Mucosa of stomach (tissue), 1 donor: Measurements from ENCODE around the gene PLET1.
A peak's percentile ranks its signal among the peaks of the same experiment; 100 is the strongest.

ENCODE experiments used
- H3K27me3 ChIP-seq: one replicate; pipeline ENCODE4 v1.7.0; 2013; ENCODE audit warnings: mild to moderate bottlenecking, low read length; ENCODE audit not compliant: control insufficient read depth, insufficient read depth
- H3K36me3 ChIP-seq: one replicate; pipeline ENCODE4 v1.7.0; 2013; ENCODE audit warnings: low read length; ENCODE audit not compliant: control insufficient read depth, insufficient read depth
- H3K4me1 ChIP-seq: one replicate; pipeline ENCODE4 v1.7.0; 2013; ENCODE audit warnings: mild to moderate bottlenecking, low read length; ENCODE audit not compliant: control insufficient read depth, insufficient read depth
- H3K4me3 ChIP-seq: one replicate; pipeline ENCODE4 v1.7.0; 2013; ENCODE audit warnings: low read length
- H3K9ac ChIP-seq: one replicate; pipeline ENCODE4 v1.7.0; 2013; ENCODE audit warnings: mild to moderate bottlenecking, low read length, moderate library complexity
- H3K9me3 ChIP-seq: one replicate; pipeline ENCODE4 v1.7.0; 2013; ENCODE audit warnings: mild to moderate bottlenecking, low read length, moderate library complexity; ENCODE audit not compliant: control insufficient read depth
- donor health status: Pancreatic carcinoma.

The PLET1 gene

DNA sequence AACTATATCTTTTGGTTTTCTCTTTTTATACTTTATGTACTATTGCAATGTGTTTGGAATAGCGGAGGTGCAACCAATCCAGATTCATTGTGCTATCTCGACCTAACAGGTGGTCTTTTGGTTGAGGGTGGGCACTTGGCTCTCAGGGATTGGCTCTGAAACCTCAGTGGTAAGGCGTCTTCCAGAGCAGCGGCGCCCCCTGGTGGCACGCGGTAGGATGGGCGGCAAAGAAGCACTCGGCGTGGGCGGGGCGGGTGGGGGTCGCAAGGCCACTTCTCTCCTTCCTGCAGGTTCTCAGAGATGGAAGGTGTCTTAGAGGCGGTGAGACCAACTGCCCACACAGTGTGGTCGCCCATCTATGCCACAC is 19.2 kb upstream of the PLET1 start:
- no peaks in the 10 kb centered on the region for H3K27me3 ChIP-seq
- no peaks in the 10 kb centered on the region for H3K9me3 ChIP-seq
- H3K4me3 ChIP-seq = peak overlapping the region; percentile 17
- H3K9ac ChIP-seq = no peak overlapping the region
- no peaks in the 10 kb centered on the region for H3K36me3 ChIP-seq
- H3K4me1 ChIP-seq = no peaks in the 10 kb centered on the region

DNA sequence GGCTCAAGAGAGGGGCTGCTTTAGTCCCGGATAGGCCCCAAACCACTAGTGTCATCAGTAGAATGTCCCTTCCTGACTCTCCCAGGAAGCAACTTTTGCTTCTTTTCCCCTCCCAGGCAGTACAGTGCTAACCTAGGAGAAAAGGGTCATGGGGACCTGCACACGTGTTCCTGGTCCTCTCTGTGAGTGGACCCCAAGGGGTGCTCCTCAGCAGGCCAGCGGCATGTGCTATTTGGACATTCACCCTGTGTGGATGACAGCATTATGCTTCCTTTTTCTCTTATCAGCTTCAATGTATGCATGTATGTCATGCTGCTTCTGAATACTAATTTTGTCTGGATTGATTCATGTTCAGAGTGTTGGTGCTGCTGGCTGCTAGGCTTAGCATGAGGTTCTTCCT is 18.1 kb upstream of the PLET1 start:
- Histone ChIP-seq H3K9ac (no peak overlapping the region), H3K27me3 (no peaks in the 10 kb centered on the region), H3K36me3 (no peaks in the 10 kb centered on the region), H3K4me3 (no peak overlapping the region), H3K9me3 (no peaks in the 10 kb centered on the region), H3K4me1 (no peaks in the 10 kb centered on the region)

- H3K27me3 ChIP-seq = no peaks in the 10 kb centered on the region
- no peaks in the 10 kb centered on the region for H3K36me3 ChIP-seq
These were observed 17.3 kb upstream of the PLET1 start for GRCh38 chr11:112277941-112278340.

DNA sequence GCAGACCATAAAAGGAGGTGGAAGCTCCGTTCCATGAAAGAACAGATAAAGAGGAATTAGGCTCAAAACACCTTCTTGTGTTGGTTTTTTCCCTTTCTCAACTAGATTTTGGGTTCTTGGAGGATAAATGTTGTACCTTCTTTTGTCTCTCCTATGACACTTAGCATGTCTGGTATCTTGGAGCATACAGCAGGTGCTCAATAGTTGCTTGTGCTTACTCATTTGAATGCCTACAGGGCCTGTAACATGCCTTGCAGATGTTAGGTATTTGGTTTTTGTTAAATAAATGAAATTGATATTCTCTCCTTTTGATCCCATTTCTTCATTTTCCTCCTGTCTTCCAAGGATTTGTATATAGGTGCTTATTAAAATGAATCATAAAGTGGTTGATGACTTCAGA is 16.4 kb upstream of the PLET1 start:
- Histone ChIP-seq H3K36me3 (no peaks in the 10 kb centered on the region), H3K4me3 (no peak overlapping the region), H3K4me1 (no peaks in the 10 kb centered on the region), H3K27me3 (no peaks in the 10 kb centered on the region), H3K9ac (no peak overlapping the region), H3K9me3 (no peaks in the 10 kb centered on the region)

More at GRCh38 chr11:112277941-112278340, 17.3 kb upstream of the PLET1 start:
- no peaks in the 10 kb centered on the region for H3K9me3 ChIP-seq
- H3K9ac ChIP-seq = no peak overlapping the region
- no peak overlapping the region for H3K4me3 ChIP-seq
- H3K4me1 ChIP-seq = no peaks in the 10 kb centered on the region

- Histone ChIP-seq H3K36me3 (no peaks in the 10 kb centered on the region), H3K4me3 (no peak overlapping the region), H3K9me3 (no peaks in the 10 kb centered on the region), H3K4me1 (peaks cover 6% of the 10 kb centered on the region), H3K9ac (no peak overlapping the region), H3K27me3 (no peaks in the 10 kb centered on the region)
These were observed 13.5 kb upstream of the PLET1 start for GRCh38 chr11:112274007-112274783.

GRCh38 chr11:112273066-112273465 is 12.4 kb upstream of the PLET1 start:
- Histone ChIP-seq H3K27me3 (no peaks in the 10 kb centered on the region), H3K4me3 (no peak overlapping the region), H3K4me1 (peaks cover 6% of the 10 kb centered on the region)

DNA sequence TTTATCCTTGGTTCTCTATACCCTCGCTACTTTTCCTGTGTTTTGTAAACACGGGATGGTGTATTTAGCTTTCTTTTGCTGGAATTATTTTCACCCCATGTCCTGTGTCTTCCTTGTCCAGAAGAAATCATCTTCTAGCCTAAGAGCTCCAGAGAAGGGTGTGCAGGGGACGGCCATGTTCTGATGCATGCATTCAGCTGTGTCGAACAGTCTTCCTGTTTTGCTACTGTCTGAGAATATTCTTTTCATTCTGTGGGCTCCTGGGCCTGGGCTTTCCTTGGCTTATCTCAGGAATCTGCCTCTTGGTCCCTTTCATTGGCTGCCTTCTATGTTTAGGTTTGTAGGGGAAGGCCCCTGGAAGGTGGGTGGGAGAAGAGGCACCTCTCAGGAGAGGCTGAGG is 10.6 kb upstream of the PLET1 start:
- Histone ChIP-seq H3K9ac (no peak overlapping the region), H3K4me3 (no peak overlapping the region), H3K9me3 (no peaks in the 10 kb centered on the region), H3K27me3 (no peaks in the 10 kb centered on the region), H3K4me1 (peaks cover 6% of the 10 kb centered on the region), H3K36me3 (no peaks in the 10 kb centered on the region)

More at GRCh38 chr11:112273066-112273465, 12.4 kb upstream of the PLET1 start:
- H3K36me3 ChIP-seq = no peaks in the 10 kb centered on the region
- H3K9me3 ChIP-seq = no peaks in the 10 kb centered on the region
- H3K9ac ChIP-seq = no peak overlapping the region

DNA sequence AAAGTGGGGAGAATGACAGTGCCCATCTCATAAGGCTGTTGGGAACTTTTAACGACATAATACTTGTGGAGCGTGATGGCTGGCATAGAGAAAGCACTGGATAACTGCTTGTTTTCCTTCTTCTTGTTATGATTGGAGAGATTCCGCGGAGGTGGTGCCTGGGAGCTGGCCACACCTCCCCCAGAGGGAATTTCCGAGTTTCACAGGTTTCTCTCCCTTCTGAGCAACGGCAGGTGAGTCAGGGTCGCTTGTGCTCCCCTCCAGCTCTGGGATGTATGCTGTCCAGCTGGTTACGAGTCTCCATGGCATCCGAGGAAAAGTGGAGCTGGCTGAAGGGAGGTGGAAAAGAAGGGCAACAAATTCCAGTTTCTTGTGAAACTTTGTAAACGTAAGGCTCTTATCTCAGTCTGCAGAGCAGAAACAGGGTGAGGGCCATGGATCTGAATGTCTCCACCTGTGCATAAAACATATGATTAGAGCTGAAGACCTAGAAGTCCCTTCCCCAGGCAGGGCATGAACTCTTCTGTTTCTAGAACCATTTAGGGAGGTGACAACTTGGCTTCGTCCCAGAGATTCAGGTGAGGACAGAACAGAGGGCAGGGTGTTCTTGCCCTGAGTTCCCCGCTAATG is 10.0 kb upstream of the PLET1 start:
- Histone ChIP-seq H3K9ac (no peak overlapping the region), H3K36me3 (no peaks in the 10 kb centered on the region), H3K4me3 (no peak overlapping the region), H3K4me1 (peaks cover 6% of the 10 kb centered on the region), H3K27me3 (no peaks in the 10 kb centered on the region), H3K9me3 (no peaks in the 10 kb centered on the region)

- no peaks in the 10 kb centered on the region for H3K36me3 ChIP-seq
- no peak overlapping the region for H3K4me3 ChIP-seq
- H3K4me1 ChIP-seq = peaks cover 6% of the 10 kb centered on the region
- no peaks in the 10 kb centered on the region for H3K9me3 ChIP-seq
- no peak overlapping the region for H3K9ac ChIP-seq
- no peaks in the 10 kb centered on the region for H3K27me3 ChIP-seq
These were observed 8.5 kb upstream of the PLET1 start for GRCh38 chr11:112269139-112269538.

GRCh38 chr11:112268406-112268805 is 7.7 kb upstream of the PLET1 start:
- H3K9ac ChIP-seq = no peak overlapping the region
- H3K27me3 ChIP-seq = no peaks in the 10 kb centered on the region
- H3K9me3 ChIP-seq = no peaks in the 10 kb centered on the region
- H3K4me1 ChIP-seq = peaks cover 6% of the 10 kb centered on the region
- H3K4me3 ChIP-seq = no peak overlapping the region
- H3K36me3 ChIP-seq = no peaks in the 10 kb centered on the region

GRCh38 chr11:112267188-112267591 is 6.5 kb upstream of the PLET1 start:
- Histone ChIP-seq H3K36me3 (no peaks in the 10 kb centered on the region), H3K9me3 (no peaks in the 10 kb centered on the region), H3K4me1 (peaks cover 6% of the 10 kb centered on the region), H3K4me3 (no peak overlapping the region), H3K9ac (no peak overlapping the region), H3K27me3 (no peaks in the 10 kb centered on the region)

DNA sequence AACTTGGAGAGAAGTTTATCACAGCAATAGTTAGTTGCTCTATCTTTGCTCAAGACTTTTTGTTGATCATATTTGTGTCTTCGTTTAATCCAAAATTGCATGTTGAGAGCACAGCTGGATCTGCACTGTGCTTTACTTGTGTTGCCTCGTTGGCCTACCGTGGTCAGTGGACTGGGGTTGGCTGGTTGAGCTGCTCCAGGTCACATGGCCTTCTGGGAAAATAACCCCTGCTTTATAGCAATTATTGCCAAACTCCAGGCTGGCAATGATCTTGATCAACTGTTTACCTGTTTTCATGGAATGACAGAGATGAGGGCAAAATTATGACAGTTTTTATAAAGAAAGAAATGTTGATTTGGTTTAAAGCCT is 5.7 kb upstream of the PLET1 start:
- H3K4me1 ChIP-seq = peaks cover 6% of the 10 kb centered on the region
- H3K4me3 ChIP-seq = no peak overlapping the region
- H3K9me3 ChIP-seq = no peaks in the 10 kb centered on the region
- no peaks in the 10 kb centered on the region for H3K27me3 ChIP-seq
- no peaks in the 10 kb centered on the region for H3K36me3 ChIP-seq
- H3K9ac ChIP-seq = no peak overlapping the region
